Measurements from ENCODE around the gene GMEB2. TPM values are rescaled to one million over a fixed set of nuclear protein-coding genes. Genes with fewer than 3 reads are reported as not detected.

The GMEB2 gene
- total RNA-seq, 3 donors from 2014 or later (not counting 1 experiment from before 2014, with no cell fraction given): 11.7 to 15.1 (median 14.6) TPM

GRCh38 chr20:63549679-63550282, 77.1 kb downstream of the GMEB2 start:
- TF ChIP-seq CTCF (IDR thresholded peaks at IDR 0.05): no peak
- Mint-ChIP-seq H3K9me3 (no peaks in the 10 kb centered on the region), H3K27me3 (ENCODE audit: low read depth in 2 of 2) (peaks cover 0 to 6% of the 10 kb centered on the region in 2 donors), H3K36me3 (no peaks in the 10 kb centered on the region), H3K4me1 (peaks cover 0 to 18% of the 10 kb centered on the region in 2 donors), H3K27ac (no peak overlapping the region), H3K4me3 (no peak overlapping the region)
- WGBS (ENCODE audit: insufficient coverage): 86% methylated on average over 18 of the region's 18 CpGs
- no peak overlapping the region for H3K27ac ChIP-seq (ENCODE audit: low read length)
- H3K9me3 ChIP-seq (ENCODE audit: control insufficient read depth, insufficient read depth, low read length): no peaks in the 10 kb centered on the region
- peaks cover 36% of the 10 kb centered on the region for H3K4me1 ChIP-seq (ENCODE audit: control insufficient read depth, insufficient read depth, low read length)
- H3K4me3 ChIP-seq (ENCODE audit: low read length): no peak overlapping the region
- peaks cover 2% of the 10 kb centered on the region for H3K27me3 ChIP-seq (ENCODE audit: control insufficient read depth, insufficient read depth, low read length)
- no peaks in the 10 kb centered on the region for H3K36me3 ChIP-seq (ENCODE audit: control insufficient read depth, insufficient read depth, low read length)
- no peak for ATAC-seq
- no peak for DNase-seq
- intact Hi-C loops (cut with micrococcal nuclease): loop anchor here (5.0 kb wide), 1 partner anchor 88 kb away; no protein-coding TSS in a partner anchor

GRCh38 chr20:63549019-63549418, 77.9 kb downstream of the GMEB2 start:
- H3K4me1 ChIP-seq (ENCODE audit: control insufficient read depth, insufficient read depth, low read length): peaks cover 32% of the 10 kb centered on the region
- peaks cover 0 to 18% of the 10 kb centered on the region in 2 donors for H3K4me1 Mint-ChIP-seq
- 34% methylated on average over 8 of the region's 25 CpGs for WGBS (ENCODE audit: insufficient coverage)

GRCh38 chr20:63548542-63548941, 78.4 kb downstream of the GMEB2 start:
- no peak for TF ChIP-seq CTCF (IDR thresholded peaks at IDR 0.05)
- H3K27ac ChIP-seq (ENCODE audit: low read length): no peak overlapping the region
- Mint-ChIP-seq H3K36me3 (no peaks in the 10 kb centered on the region), H3K4me3 (no peak overlapping the region), H3K27ac (no peak overlapping the region), H3K27me3 (ENCODE audit: low read depth in 2 of 2) (peaks cover 0 to 6% of the 10 kb centered on the region in 2 donors), H3K4me1 (peaks cover 0 to 18% of the 10 kb centered on the region in 2 donors), H3K9me3 (no peaks in the 10 kb centered on the region)
- peaks cover 2% of the 10 kb centered on the region for H3K27me3 ChIP-seq (ENCODE audit: control insufficient read depth, insufficient read depth, low read length)
- ATAC-seq: no peak
- intact Hi-C loops (cut with micrococcal nuclease): no loop called here
- H3K4me3 ChIP-seq (ENCODE audit: low read length): no peak overlapping the region
- peaks cover 27% of the 10 kb centered on the region for H3K4me1 ChIP-seq (ENCODE audit: control insufficient read depth, insufficient read depth, low read length)
- DNase-seq: no peak
- no peaks in the 10 kb centered on the region for H3K36me3 ChIP-seq (ENCODE audit: control insufficient read depth, insufficient read depth, low read length)
- WGBS (ENCODE audit: insufficient coverage): 63% methylated on average over 10 of the region's 11 CpGs
- no peaks in the 10 kb centered on the region for H3K9me3 ChIP-seq (ENCODE audit: control insufficient read depth, insufficient read depth, low read length)

More at GRCh38 chr20:63549019-63549418, 77.9 kb downstream of the GMEB2 start:
- no peak for TF ChIP-seq CTCF (IDR thresholded peaks at IDR 0.05)
- Mint-ChIP-seq H3K27me3 (ENCODE audit: low read depth in 2 of 2) (peaks cover 0 to 6% of the 10 kb centered on the region in 2 donors), H3K36me3 (no peaks in the 10 kb centered on the region), H3K4me3 (no peak overlapping the region), H3K27ac (no peak overlapping the region), H3K9me3 (no peaks in the 10 kb centered on the region)
- Histone ChIP-seq H3K4me3 (ENCODE audit: low read length) (no peak overlapping the region), H3K36me3 (ENCODE audit: control insufficient read depth, insufficient read depth, low read length) (no peaks in the 10 kb centered on the region), H3K27me3 (ENCODE audit: control insufficient read depth, insufficient read depth, low read length) (peaks cover 2% of the 10 kb centered on the region), H3K27ac (ENCODE audit: low read length) (no peak overlapping the region), H3K9me3 (ENCODE audit: control insufficient read depth, insufficient read depth, low read length) (no peaks in the 10 kb centered on the region)
- intact Hi-C loops (cut with micrococcal nuclease): no loop called here
- DNase-seq (no peak), ATAC-seq (no peak)

Data from natural killer cell (primary cell).